ENCODE measurements around the gene RAB44.

- no peak for TF ChIP-seq CTCF (IDR thresholded peaks at IDR 0.05)
- TF ChIP-seq POLR2A (IDR thresholded peaks at IDR 0.05) = no peak
Observed at GRCh38 chr6:36733300-36733699, 35.7 kb downstream of the RAB44 start.

Measured in right lobe of liver (tissue), 4 donors.